ENCODE data around the gene SORBS1.

DNA sequence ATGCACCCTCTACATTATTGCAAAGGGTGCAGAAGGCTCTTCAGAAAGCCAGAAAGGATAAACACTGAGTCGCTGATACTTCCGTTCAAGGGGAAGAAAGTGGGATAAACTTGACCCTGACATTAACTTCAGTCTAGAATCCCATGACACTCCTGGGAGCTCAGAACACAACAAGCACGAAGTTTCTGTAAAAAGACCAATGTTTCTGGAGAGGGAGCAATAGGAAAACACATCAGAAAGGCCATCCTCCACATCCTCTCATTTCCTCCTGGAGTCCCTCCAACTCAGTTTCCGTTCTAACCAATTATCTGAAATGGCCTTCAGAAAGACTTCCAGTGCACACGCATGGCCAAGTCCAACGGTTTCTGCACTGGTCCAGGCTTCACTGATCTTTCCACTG, 113.5 kb downstream of the SORBS1 start:
- TF ChIP-seq TAF1 (CRISPR knock-in tag; IDR thresholded peaks at IDR 0.05) (no peak), POLR2AphosphoS5 (IDR thresholded peaks at IDR 0.05; ENCODE audit: low read depth, low read length) (no peak), CHD2 (IDR thresholded peaks at IDR 0.05; ENCODE audit: low read depth, low read length) (no peak), REST (IDR thresholded peaks at IDR 0.05; ENCODE audit: borderline replicate concordance in 1 of 2, low read depth in 1 of 2, low read length in 2 of 2) (no peak), PHF8 (CRISPR knock-in tag; IDR thresholded peaks at IDR 0.05) (no peak), NCOA2 (CRISPR knock-in tag; IDR thresholded peaks at IDR 0.05) (no peak)
- TF ChIP-seq, protein P1, sequence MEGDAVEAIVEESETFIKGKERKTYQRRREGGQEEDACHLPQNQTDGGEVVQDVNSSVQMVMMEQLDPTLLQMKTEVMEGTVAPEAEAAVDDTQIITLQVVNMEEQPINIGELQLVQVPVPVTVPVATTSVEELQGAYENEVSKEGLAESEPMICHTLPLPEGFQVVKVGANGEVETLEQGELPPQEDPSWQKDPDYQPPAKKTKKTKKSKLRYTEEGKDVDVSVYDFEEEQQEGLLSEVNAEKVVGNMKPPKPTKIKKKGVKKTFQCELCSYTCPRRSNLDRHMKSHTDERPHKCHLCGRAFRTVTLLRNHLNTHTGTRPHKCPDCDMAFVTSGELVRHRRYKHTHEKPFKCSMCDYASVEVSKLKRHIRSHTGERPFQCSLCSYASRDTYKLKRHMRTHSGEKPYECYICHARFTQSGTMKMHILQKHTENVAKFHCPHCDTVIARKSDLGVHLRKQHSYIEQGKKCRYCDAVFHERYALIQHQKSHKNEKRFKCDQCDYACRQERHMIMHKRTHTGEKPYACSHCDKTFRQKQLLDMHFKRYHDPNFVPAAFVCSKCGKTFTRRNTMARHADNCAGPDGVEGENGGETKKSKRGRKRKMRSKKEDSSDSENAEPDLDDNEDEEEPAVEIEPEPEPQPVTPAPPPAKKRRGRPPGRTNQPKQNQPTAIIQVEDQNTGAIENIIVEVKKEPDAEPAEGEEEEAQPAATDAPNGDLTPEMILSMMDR (CRISPR knock-in tag; IDR thresholded peaks at IDR 0.05): no peak
